Calu3 (cell line): ENCODE data around the gene PLCG2. TPM values are rescaled to one million over a fixed set of nuclear protein-coding genes. Genes with fewer than 3 reads are reported as not detected.

Experiments used
- BruUV-seq: library from RNA; stranded (reverse); fragments of 400-500 nt; replicated peaks from 2 replicates; lab custom pipeline; 2021; lab: Mats Ljungman, UMichigan
- CTCF ChIA-PET: fragments of 300-600 bp; sonication (Branson Sonifier 250); formaldehyde crosslinking; loops from one replicate; lab custom pipeline; 2022; ENCODE audit warnings: antibody characterized with exemption; lab: Charles Lee
- DNase-seq: peaks from one replicate; pipeline ENCODE4 v3.0.0; 2022
- H3K27ac Mint-ChIP-seq: one replicate; pipeline ENCODE4 v1.8.0; 2022; ENCODE audit warnings: mixed read lengths; ENCODE audit not compliant: unreplicated experiment
- H3K27me3 Mint-ChIP-seq: one replicate; pipeline ENCODE4 v1.8.0; 2022; ENCODE audit warnings: mixed read lengths; ENCODE audit not compliant: unreplicated experiment
- H3K36me3 Mint-ChIP-seq: one replicate; pipeline ENCODE4 v1.8.0; 2022; ENCODE audit warnings: mild to moderate bottlenecking, moderate library complexity, mixed read lengths; ENCODE audit not compliant: insufficient read depth, unreplicated experiment
- H3K4me1 Mint-ChIP-seq: one replicate; pipeline ENCODE4 v1.8.0; 2022; ENCODE audit warnings: mild to moderate bottlenecking, low read depth, mixed read lengths; ENCODE audit not compliant: unreplicated experiment
- H3K4me3 Mint-ChIP-seq: one replicate; pipeline ENCODE4 v1.8.0; 2022; ENCODE audit warnings: mild to moderate bottlenecking, low read depth, moderate library complexity, mixed read lengths; ENCODE audit not compliant: unreplicated experiment
- H3K9me3 Mint-ChIP-seq: one replicate; pipeline ENCODE4 v1.8.0; 2022; ENCODE audit warnings: low read depth, mixed read lengths; ENCODE audit not compliant: unreplicated experiment
- CTCF ChIP-seq: fragments of 200-600 bp; IDR thresholded peaks from one replicate; pipeline ENCODE4 v1.8.0; 2022; ENCODE audit warnings: antibody characterized with exemption; ENCODE audit not compliant: unreplicated experiment
- intact Hi-C: fragments of 100-400 bp; cut with micrococcal nuclease; formaldehyde crosslinking; loops from one replicate; pipeline ENCODE4 v1.10.0; 2022; ENCODE audit not compliant: unreplicated experiment
- total RNA-seq: library from RNA; stranded (reverse); gene quantifications from 2 replicates; pipeline ENCODE4 v1.2.3, GENCODE V29; 2022

Gene PLCG2
- total RNA-seq, 1 experiment from 2014 or later = 3.4 TPM

DNA sequence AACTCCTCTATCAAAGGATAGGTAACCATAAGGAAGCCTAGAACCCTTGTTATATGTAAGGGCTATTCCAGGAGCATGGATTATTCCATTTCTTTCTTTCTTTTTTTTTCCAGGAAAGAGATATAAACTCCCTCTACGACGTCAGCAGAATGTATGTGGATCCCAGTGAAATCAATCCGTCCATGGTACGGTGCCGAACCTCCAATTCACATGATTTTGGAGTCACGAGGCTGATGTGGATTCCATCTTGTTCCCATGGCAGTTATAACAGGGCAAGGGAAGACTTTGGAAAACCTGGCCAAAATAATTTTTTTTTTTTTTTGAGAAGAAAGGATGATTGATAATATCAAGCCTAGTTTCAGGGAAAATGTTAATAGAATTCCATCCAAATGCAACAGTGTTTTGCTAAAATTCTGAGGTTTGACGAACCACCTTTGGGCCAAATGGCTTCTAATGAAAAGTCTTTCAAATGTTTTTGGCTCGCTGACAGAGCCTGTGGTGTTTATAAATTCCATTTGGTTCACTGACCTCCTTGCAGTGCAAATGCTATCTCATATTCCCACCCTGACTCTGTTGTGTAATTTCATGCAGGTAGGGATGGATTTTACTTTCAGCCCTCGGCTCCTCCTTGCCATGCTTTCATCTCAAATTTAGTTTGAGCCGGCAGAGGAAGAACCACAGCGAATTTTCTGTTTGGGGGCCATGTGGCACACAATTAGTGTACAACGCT is 142.2 kb downstream of the PLCG2 start:
- no TSS peak for BruUV-seq
- H3K27ac Mint-ChIP-seq = no peak overlapping the region
- intact Hi-C loops = no loop called here
- TF ChIP-seq CTCF = no peak
- H3K4me1 Mint-ChIP-seq = no peaks in the 10 kb centered on the region
- H3K9me3 Mint-ChIP-seq = no peaks in the 10 kb centered on the region
- no peaks in the 10 kb centered on the region for H3K36me3 Mint-ChIP-seq
- no peak overlapping the region for H3K4me3 Mint-ChIP-seq
- peaks cover 33% of the 10 kb centered on the region for H3K27me3 Mint-ChIP-seq
- no peak for DNase-seq
- CTCF ChIA-PET = no interaction called here

- intact Hi-C loops = no loop called here
- BruUV-seq = no TSS peak
- Mint-ChIP-seq H3K4me3 (no peak overlapping the region), H3K4me1 (no peaks in the 10 kb centered on the region), H3K9me3 (no peaks in the 10 kb centered on the region), H3K27ac (no peak overlapping the region), H3K36me3 (no peaks in the 10 kb centered on the region), H3K27me3 (peaks cover 41% of the 10 kb centered on the region)
- TF ChIP-seq CTCF = no peak
- CTCF ChIA-PET = no interaction called here
- DNase-seq = no peak
Observed at GRCh38 chr16:81921843-81922584, 142.9 kb downstream of the PLCG2 start.

DNA sequence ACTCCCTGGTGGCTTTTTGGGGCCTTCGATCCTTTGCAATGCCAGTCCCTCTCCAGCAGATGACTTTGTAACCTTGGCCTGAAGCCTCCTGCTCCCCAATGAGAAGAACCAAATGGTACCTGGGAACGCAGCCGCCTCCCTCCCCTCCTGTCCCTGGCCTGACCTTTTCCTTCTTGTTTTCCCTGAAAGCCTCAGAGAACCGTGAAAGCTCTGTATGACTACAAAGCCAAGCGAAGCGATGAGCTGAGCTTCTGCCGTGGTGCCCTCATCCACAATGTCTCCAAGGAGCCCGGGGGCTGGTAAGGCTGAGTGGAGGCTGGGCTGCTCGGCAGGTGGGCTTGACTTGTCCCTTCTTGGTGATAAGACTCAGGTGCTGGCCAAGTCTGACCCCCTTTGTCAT is 144.2 kb downstream of the PLCG2 start:
- no peaks in the 10 kb centered on the region for H3K36me3 Mint-ChIP-seq

DNA sequence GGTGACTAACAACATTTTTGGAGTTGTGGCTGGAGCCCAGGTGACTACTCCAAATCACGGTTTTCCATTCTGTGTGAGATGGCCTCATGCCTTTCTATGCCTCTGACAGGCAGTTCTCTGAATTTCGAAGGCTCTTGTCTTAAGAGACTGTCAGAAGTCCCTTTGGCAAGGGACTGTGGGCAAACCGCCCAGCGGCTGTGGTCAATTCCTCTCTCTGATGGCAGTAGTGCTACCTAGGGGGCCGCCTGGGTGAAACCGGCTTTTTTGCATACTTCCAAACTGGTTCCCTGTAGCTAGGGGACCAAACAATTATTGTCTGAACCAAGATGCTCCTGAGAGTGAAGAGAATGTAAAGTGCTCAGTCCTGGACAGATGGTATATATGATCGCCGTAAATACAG is 145.9 kb downstream of the PLCG2 start:
- BruUV-seq = no TSS peak
- H3K27me3 Mint-ChIP-seq = peaks cover 31% of the 10 kb centered on the region
- intact Hi-C loops = no loop called here
- peaks cover 7% of the 10 kb centered on the region for H3K4me1 Mint-ChIP-seq
- CTCF ChIA-PET = no interaction called here
- no peak overlapping the region for H3K4me3 Mint-ChIP-seq
- H3K36me3 Mint-ChIP-seq = no peaks in the 10 kb centered on the region
- no peak for TF ChIP-seq CTCF
- H3K27ac Mint-ChIP-seq = no peak overlapping the region
- no peaks in the 10 kb centered on the region for H3K9me3 Mint-ChIP-seq
- DNase-seq = no peak

More for the DNA sequence above, 144.2 kb downstream of the PLCG2 start:
- CTCF ChIA-PET = no interaction called here
- Mint-ChIP-seq H3K27ac (no peak overlapping the region), H3K9me3 (no peaks in the 10 kb centered on the region), H3K27me3 (peaks cover 42% of the 10 kb centered on the region), H3K4me3 (no peak overlapping the region), H3K4me1 (no peaks in the 10 kb centered on the region)
- no peak for TF ChIP-seq CTCF
- BruUV-seq = no TSS peak
- no peak for DNase-seq
- intact Hi-C loops = no loop called here
